Mesenteric fat pad (tissue), 1 donor: ENCODE measurements around the gene ELK1. TPM values are rescaled to one million over a fixed set of nuclear protein-coding genes. Genes with fewer than 3 reads are reported as not detected.
A peak's percentile ranks its signal among the peaks of the same experiment; 100 is the strongest.
"Not testable (repeated sequence)": the region's sequence is repeated elsewhere in the genome, so short reads cannot be mapped to it uniquely, and the experiment has no call there.

Experiments
- DNase-seq: peaks from one replicate; pipeline ENCODE4 v3.0.0-alpha.2; 2020; ENCODE audit warnings: low spot score
- total RNA-seq: library from RNA; stranded (reverse); fragmentation: NEBNext Ultra II Directional; extraction: Animal tissue kit (Norgen Biotek cat#: 25700); gene quantifications from one replicate; pipeline ENCODE4 v1.2.1, GENCODE V29; 2021
- donor health status: DM: yes; HTN: yes; CAD: no.

Gene ELK1
- total RNA-seq, 1 donor from 2014 or later = 40.3 TPM

DNA sequence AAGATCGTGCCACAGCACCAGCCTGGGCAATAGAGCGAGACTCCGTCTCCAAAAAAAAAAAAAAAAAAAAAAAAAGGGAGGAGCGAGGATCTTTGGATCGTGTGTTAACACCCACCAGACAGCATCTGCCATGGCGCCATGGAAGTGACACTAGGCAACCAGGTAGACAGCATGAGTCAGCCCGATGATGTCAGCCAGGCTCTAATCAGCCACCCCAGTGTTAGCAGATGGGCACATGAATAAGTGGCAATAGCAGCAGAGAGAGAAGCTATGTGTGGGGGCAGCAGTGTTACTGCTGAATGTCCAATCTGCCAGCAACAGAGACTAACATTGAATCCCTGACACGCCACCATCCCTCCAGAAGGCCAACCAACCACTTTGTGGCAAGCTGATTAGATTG is 37.3 kb downstream of the ELK1 start:
- DNase-seq = peak; percentile 28

GRCh38 chrX:47612418-47612817 is 37.9 kb downstream of the ELK1 start:
- DNase-seq = no peak

GRCh38 chrX:47611926-47612325 is 38.4 kb downstream of the ELK1 start:
- DNase-seq = peak; percentile 20

- DNase-seq = no peak
Measured at GRCh38 chrX:47611489-47611888, 38.9 kb downstream of the ELK1 start.

DNA sequence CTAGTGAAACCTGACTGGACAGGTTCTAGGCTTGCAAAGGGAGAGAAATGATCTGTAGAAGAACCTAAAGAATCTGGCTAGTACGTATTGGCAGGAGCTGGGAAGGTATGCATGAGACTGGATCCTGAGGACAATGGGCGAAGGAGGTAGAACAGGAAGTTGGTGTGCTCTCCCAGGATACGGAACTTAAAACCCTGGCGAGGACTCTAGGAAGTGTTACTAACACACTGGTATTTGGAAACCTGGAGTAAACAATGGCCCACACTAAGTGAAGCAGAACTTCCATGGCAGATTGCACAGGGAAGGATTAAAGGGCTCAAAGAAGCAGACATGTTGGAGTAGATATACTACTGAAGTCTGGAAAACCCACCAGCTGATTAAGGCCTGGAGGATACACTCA is 39.9 kb downstream of the ELK1 start:
- DNase-seq = no peak

- DNase-seq = no peak
Measured at GRCh38 chrX:47608130-47608810, 42.1 kb downstream of the ELK1 start.

DNA sequence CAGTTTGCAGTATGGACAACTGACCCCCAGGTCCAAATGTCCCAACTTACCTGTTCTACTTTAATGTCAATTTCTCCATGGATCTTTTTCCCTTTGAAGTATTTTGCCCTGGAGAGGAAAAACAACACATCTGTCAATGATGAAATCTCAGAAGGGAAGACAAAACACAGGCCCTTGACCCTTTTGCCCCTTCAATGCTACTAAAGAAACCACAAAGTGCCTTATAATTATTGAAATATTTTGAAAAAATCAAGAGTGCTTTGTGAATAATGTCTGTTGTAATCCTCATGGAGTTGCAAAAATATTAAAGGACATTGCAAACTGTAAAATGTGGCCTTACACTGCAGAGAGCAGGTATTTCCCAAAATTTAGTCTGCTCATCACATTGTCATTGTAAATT is 43.3 kb downstream of the ELK1 start:
- DNase-seq = no peak

DNA sequence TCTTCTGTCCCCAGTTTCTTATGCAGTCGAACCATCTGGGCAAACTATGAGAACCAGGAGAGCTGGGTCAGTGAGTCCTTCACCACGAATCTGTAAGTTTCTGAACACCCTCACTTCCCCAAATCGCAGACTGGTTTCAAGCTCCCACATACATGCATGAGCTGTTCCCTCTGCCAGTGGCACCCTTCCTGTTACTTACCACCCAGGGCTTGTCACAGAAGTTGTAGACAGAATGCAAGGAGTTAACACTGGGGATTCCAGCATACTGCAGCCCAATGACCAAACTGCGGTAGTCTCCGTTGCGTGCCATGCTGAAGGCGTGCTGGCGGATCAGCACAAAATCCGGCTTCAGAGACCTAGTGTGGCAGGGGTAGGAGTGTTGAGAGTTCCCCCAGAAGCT is 45.3 kb downstream of the ELK1 start:
- DNase-seq = no peak

GRCh38 chrX:47603125-47603524 is 47.2 kb downstream of the ELK1 start:
- DNase-seq = not testable (repeated sequence)

DNA sequence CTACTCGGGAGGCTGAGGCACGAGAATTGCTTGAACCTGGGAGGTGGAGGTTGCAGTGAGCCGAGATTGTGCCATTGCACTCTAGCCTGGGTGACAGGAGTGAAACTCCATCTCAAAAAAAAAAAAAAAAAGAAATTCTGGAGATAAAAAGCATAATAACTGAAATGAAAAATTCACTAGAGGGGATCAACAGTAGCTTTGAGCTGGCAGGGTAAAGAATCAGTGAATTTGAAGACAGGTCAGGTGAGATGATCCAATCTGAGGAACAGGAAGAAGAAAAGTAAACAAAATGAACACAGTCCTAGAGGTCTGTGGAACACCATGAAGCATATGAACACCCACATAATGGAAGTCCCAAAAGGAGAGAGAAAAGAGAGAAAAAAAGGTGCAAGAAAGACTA is 53.1 kb downstream of the ELK1 start:
- no peak for DNase-seq

DNA sequence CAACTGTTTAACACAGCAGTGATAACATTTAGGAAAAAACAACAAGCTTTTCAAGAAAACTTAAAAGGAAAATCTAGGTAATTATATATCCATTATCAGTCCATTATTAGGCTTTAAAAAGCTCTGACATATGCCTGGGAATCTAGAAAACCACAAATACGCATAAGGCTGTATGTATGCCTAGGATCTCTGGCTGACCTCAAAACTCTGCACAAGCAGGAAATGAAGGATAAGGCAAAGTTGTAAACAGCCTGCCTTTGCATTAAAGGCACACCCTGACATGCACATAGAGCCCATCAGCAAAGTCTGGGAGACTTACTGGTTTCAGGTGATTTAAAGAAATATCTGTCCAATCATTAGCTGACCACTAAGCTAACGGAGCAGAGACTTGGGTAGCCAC is 54.1 kb downstream of the ELK1 start:
- no peak for DNase-seq

- no peak for DNase-seq
Measured at GRCh38 chrX:47595716-47596251, 54.6 kb downstream of the ELK1 start.

DNA sequence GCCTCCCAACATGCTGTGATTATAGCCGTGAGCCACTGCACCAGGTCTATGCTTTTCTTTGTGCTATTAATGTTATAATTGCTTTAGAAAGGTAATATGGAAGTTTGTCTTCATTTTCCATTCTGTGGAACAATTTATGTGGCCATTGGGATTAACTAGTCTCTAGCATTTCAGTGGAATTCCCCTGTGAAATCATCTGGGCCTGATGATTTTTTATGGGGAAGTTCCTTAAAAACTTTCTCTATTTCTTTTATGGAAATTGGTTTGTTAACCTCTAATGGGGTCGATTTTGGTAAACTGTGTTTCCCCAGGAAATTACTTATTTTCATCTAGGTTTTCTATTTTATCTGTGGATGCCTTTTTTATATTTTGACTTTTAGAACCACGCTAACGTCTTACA is 56.8 kb downstream of the ELK1 start:
- DNase-seq = no peak

DNA sequence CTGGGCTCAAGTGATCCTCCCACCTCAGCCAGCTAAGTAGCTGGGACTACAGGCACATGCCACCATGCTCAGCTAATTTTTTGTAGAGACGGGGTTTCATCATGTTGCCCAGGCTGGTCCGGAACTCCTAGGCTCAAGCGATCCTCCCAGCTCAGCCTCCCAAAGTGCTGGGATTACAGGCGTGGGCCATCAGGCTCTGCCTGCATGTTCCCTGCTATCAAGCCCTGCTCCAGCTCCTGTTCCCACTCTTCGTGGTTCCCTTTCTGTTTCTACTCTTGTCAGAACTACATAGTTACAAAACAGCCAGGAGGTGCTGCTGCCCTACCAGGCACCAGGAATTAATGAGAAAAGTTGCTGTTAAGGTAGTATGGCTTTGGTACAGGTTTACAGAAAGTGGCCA is 59.4 kb downstream of the ELK1 start:
- peak; percentile 51 for DNase-seq

DNA sequence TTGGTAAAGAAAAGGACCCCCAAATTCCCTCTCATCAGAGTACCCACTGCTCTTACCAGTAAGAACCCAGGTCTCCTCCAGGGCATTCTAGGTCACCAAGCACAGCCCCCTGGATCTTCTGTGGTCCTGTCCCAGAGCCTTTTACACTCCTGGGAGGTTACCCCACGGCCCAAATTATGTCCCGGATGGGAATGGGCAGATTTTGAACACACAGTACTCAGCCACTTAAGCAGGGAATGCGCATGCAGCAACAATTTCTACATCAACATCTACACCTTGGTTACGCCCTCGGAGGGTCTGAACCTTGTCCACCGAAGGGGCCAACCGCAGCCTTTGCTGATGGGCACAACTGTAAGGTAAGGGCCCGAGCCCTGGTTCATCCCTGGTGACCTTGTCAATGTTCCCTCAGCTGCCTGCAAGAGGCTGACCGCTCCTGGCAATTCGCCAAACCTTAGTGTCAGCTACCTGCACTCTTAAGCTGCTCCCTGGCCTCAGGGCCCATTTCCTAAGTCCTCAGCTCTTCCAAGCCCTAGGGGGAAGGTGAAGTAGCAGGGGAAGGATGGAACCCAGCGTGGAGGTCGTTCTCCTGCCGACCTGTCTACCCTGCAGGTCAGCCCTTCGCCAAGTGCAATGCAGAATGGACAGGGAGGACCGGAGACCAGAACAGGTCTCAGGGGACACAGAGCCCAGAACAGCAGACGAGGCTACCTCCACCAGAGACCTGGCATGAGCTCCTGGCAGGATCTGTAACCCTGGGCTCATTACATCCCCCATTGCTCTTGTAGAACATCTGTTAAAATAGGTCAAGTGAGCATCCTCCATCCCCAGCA is 62.2 kb downstream of the ELK1 start:
- DNase-seq = peak; percentile 88

DNA sequence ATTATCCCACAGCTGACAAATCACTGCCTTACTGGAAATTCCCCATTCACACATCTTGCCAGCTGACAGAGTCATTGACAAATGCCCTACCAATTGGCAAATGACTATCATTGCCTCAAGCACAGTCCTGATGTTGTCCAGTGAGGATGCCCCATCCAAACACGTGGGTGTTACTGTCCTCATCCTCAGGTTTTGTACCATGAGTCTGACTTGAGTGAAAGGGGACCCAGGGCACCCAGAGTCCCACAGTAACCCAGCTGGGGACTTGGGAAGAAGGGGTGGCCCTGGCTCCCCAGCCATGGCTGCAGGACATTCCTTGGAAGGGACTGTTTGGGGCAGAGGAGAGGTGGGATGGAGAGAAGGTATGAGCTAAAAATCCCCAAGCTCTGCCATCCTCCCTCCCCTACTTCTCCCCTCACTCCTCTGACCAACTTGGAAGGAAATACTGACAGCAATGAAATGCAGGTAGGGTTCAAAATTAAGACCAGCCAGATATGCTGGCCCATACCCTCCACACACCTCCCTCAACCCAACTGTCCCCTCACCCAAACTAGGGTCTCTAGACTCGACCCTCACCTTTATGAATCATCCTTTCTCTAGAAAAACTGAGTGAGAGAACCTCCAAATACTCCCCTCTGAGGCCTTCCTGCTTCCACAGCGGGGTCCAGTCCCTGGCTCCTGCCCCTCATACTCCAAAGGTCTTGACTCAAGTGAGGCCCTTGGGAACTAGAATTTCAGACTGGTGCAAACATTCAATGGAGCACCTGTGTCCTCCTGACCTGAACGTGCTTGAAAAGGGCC is 63.1 kb downstream of the ELK1 start:
- peak; percentile 43 for DNase-seq

DNA sequence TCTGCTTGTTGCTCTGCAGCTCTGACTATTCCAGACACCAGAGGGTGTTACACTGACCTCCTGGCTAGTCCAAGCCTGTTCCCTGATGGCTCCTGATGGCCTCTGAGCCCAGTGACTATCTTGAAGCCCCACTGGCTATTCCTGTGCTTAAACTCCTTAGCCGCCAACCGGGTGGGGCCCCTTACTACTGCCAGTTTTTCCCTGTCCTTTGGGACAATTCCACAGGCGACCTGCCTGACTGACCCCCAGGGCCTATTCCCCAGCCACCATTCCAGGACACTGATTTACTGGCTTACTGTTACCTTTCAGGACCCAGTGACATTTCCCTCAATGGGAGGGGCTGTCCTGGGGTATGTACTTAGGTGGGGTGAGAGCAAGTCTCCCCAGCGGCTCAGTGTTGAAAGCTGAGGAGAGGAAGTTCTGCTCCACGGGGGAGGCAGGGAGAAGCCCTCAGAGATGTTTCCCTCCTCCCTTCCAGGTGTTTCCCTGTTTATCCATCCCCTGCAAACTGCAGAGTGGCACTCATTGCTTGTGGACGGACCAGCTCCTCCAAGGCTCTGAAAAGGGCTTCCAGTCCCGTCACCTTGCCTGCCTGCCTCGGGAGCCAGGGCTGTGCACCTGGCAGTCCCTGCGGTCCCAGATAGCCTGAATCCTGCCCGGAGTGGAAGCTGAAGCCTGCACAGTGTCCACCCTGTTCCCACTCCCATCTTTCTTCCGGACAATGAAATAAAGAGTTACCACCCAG is 64.1 kb downstream of the ELK1 start:
- DNase-seq = peak; percentile 86
